ENCODE results near the gene ROR2.

The ROR2 gene

GRCh38 chr9:91865041-91865440 lies 85.0 kb downstream of the ROR2 start:
- DNase-seq, result no peak

- no peak for DNase-seq
These were observed 85.6 kb downstream of the ROR2 start for GRCh38 chr9:91864380-91864779.

- DNase-seq, result no peak
These were observed 86.6 kb downstream of the ROR2 start for GRCh38 chr9:91863469-91863868.

- no peak for DNase-seq
These were observed 91.6 kb downstream of the ROR2 start for GRCh38 chr9:91858213-91859030.

GRCh38 chr9:91857291-91858212 lies 92.5 kb downstream of the ROR2 start:
- DNase-seq, result no peak

- no peak for DNase-seq
These were observed 93.6 kb downstream of the ROR2 start for GRCh38 chr9:91856419-91856818.

- no peak for DNase-seq
These were observed 94.8 kb downstream of the ROR2 start for GRCh38 chr9:91855196-91855595.

GRCh38 chr9:91852801-91853347 lies 97.2 kb downstream of the ROR2 start:
- no peak for DNase-seq

GRCh38 chr9:91849694-91850093 lies 100.3 kb downstream of the ROR2 start:
- no peak for DNase-seq

- DNase-seq, result no peak
These were observed 101.9 kb downstream of the ROR2 start for GRCh38 chr9:91848146-91848545.

GRCh38 chr9:91847581-91848091 lies 102.4 kb downstream of the ROR2 start:
- peak; percentile 28 for DNase-seq

GRCh38 chr9:91845879-91846278 lies 104.1 kb downstream of the ROR2 start:
- no peak for DNase-seq

- no peak for DNase-seq
These were observed 105.2 kb downstream of the ROR2 start for GRCh38 chr9:91844701-91845291.

- no peak for DNase-seq
These were observed 105.8 kb downstream of the ROR2 start for GRCh38 chr9:91844190-91844589.

- no peak for DNase-seq
These were observed 106.3 kb downstream of the ROR2 start for GRCh38 chr9:91843623-91844148.

GRCh38 chr9:91843093-91843492 lies 106.9 kb downstream of the ROR2 start:
- DNase-seq, result no peak

GRCh38 chr9:91842358-91843049 lies 107.5 kb downstream of the ROR2 start:
- no peak for DNase-seq

GRCh38 chr9:91841591-91841990 lies 108.4 kb downstream of the ROR2 start:
- DNase-seq, result no peak

GRCh38 chr9:91840882-91841281 lies 109.1 kb downstream of the ROR2 start:
- no peak for DNase-seq

GRCh38 chr9:91840469-91840868 lies 109.6 kb downstream of the ROR2 start:
- DNase-seq, result no peak

- no peak for DNase-seq
These were observed 110.0 kb downstream of the ROR2 start for GRCh38 chr9:91839926-91840465.

Measured in stimulated activated CD4-positive, alpha-beta T cell treated with anti-CD3 and anti-CD28 coated beads, Interleukin-15, amount 100 ng/mL, for 24 hours (primary cell).